AG04450 (cell line): ENCODE results near the gene ZDBF2. TPM values are rescaled to one million over a fixed set of nuclear protein-coding genes. Genes with fewer than 3 reads are reported as not detected.

Experiments used
- CTCF ChIA-PET: fragments of 300-600, 350-600 bp; formaldehyde crosslinking; extraction: SDS; loops from one replicate; lab custom pipeline; 2022; ENCODE audit warnings: antibody characterized with exemption, inconsistent platforms; lab: Charles Lee
- POLR2A ChIA-PET: fragments of 350-600 bp; formaldehyde crosslinking; extraction: SDS; loops from one replicate; lab custom pipeline; 2021; ENCODE audit warnings: antibody characterized with exemption, inconsistent platforms; lab: Yijun Ruan, JAX
- DNase-seq: peaks from one replicate; pipeline ENCODE4 v3.0.0-alpha.2; 2011; ENCODE audit warnings: low read depth, low spot score
- H3K27ac ChIP-seq: one replicate; pipeline ENCODE4 v1.5.1; 2012; ENCODE audit warnings: low read depth, low read length, control low read depth
- H3K27me3 ChIP-seq: one replicate; pipeline ENCODE4 v1.6.0; 2012; ENCODE audit warnings: low read length; ENCODE audit not compliant: control insufficient read depth, insufficient read depth
- H3K4me3 ChIP-seq: 2 replicates; pipeline ENCODE4 v1.5.1; 2011; ENCODE audit warnings: mild to moderate bottlenecking, low read depth, low read length, control low read depth
- H3K9me3 ChIP-seq: 2 replicates; pipeline ENCODE4 v1.5.1; 2012; ENCODE audit warnings: low read length; ENCODE audit not compliant: control insufficient read depth, insufficient read depth
- CTCF ChIP-seq: IDR thresholded peaks from 2 replicates; pipeline ENCODE4 v1.5.1; 2011; ENCODE audit warnings: low read depth, low read length, control low read depth, inconsistent platforms
- polyA plus RNA-seq: library from polyadenylated mRNA; depleted of rRNA; stranded (reverse); fragments of >200 nt; gene quantifications from 2 replicates; pipeline ENCODE4 v1.2.3, GENCODE V29; 2011

ZDBF2 gene
- polyA plus RNA-seq, 1 experiment, result 8.1 TPM

DNA sequence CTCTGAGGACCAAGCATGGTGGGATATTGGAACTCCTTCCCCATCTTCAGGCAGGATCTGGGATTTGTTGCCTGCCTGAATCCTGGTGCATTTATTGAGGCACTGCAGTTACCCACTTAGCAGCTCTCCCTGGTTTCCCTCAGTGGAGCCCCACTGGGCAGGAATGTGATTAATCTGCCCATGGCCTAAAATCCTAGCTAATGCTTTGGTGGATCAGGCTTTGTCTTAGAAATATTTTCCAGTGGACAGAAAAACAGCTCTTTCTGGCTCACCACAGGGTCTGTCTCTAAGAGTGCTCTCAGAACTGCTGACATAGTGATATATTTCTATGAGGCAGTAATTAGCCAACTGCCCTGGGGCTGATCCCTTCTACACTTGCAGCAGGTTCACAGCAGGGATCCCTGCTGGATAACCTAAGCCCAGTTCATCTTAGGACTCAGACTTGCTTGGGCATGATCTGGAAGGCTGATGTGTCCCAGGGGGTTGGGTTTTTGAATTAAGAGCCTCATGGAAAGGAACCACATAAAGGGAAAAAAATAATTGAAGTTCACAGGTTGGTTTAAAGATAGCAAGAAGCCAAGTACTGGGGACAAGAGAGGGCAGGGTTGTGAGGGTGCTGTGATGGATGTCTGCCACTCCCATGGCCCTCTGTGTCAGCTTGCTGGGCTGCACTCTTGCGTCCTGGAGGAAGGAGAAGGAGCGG lies 44.3 kb upstream of the ZDBF2 start:
- DNase-seq, result no peak
- H3K27me3 ChIP-seq, result no peaks in the 10 kb centered on the region
- no peak overlapping the region for H3K4me3 ChIP-seq
- ChIA-PET POLR2A (no interaction called here), CTCF (no interaction called here)
- H3K9me3 ChIP-seq, result no peaks in the 10 kb centered on the region
- no peak for TF ChIP-seq CTCF
- H3K27ac ChIP-seq, result no peak overlapping the region

DNA sequence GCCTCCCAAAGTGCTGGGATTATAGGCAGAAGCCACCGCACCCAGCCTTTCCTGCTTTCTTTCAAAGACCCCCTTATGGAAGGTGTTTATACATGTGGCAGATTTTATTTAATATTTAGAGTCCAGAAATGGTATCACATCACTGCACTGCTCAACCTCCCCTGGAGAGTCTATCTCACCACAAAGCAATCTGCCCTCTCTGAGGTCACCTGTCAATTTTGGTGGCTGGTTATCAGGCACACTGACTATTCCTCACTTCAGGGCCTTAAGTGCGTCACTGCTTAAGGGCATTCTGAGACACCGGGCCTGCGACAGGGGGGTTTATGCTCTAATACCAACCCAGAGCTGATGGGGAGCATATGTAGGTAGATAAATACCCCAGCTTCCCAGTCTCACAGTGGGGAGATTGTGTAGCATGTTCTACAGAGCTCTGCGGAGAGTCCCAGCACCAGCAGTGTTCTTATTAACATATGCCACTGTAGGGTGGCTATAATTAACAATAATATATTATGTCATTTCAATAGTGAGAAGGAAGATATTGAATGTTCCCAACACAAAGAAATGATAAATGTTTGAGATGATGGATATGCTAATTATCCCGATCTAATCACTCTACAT lies 42.7 kb upstream of the ZDBF2 start:
- Histone ChIP-seq H3K9me3 (no peaks in the 10 kb centered on the region), H3K27ac (no peak overlapping the region), H3K4me3 (no peak overlapping the region), H3K27me3 (no peaks in the 10 kb centered on the region)
- no peak for TF ChIP-seq CTCF
- CTCF ChIA-PET, result no interaction called here
- POLR2A ChIA-PET, result no interaction called here
- DNase-seq, result no peak

GRCh38 chr2:206232287-206233035 lies 42.0 kb upstream of the ZDBF2 start:
- H3K27me3 ChIP-seq, result no peaks in the 10 kb centered on the region
- H3K4me3 ChIP-seq, result no peak overlapping the region
- no peaks in the 10 kb centered on the region for H3K9me3 ChIP-seq
- ChIA-PET POLR2A (no interaction called here), CTCF (no interaction called here)
- H3K27ac ChIP-seq, result no peak overlapping the region
- DNase-seq, result no peak
- TF ChIP-seq CTCF, result no peak

- CTCF ChIA-PET, result no interaction called here
- Histone ChIP-seq H3K9me3 (no peaks in the 10 kb centered on the region), H3K4me3 (no peak overlapping the region), H3K27me3 (peaks cover 2% of the 10 kb centered on the region), H3K27ac (no peak overlapping the region)
- POLR2A ChIA-PET, result no interaction called here
- TF ChIP-seq CTCF, result no peak
- no peak for DNase-seq
Measured at GRCh38 chr2:206239157-206239556, 35.3 kb upstream of the ZDBF2 start.

GRCh38 chr2:206240327-206240726 lies 34.1 kb upstream of the ZDBF2 start:
- Histone ChIP-seq H3K4me3 (no peak overlapping the region), H3K27me3 (peaks cover 2% of the 10 kb centered on the region), H3K27ac (no peak overlapping the region), H3K9me3 (no peaks in the 10 kb centered on the region)
- no peak for TF ChIP-seq CTCF
- ChIA-PET POLR2A (no interaction called here), CTCF (no interaction called here)
- DNase-seq, result no peak
